HEK293 (cell line): Measurements from ENCODE around the gene RRP1B.

Experiments
- CTCF ChIA-PET: fragments of 350-600 bp; formaldehyde crosslinking; extraction: SDS; loops from one replicate; lab custom pipeline; 2021; ENCODE audit warnings: antibody characterized with exemption; lab: Yijun Ruan, JAX
- POLR2A ChIA-PET: fragments of 300-600 bp; formaldehyde crosslinking; extraction: SDS; loops from one replicate; lab custom pipeline; 2020; ENCODE audit warnings: antibody characterized with exemption, inconsistent platforms; lab: Yijun Ruan, JAX
- H3K27ac ChIP-seq: fragments of 200-500 bp; sonication (Bioruptor generic); 2 replicates; pipeline ENCODE4 v1.5.1; 2014; ENCODE audit warnings: low read depth, low read length, control low read depth, inconsistent platforms; ENCODE audit errors: extremely low read depth
- H3K36me3 ChIP-seq, 2 experiments: fragments of 200-500 bp in 1 of 2; sonication (Bioruptor generic) in 1 of 2; 1 replicate in 1 of 2; 2 replicates in 1 of 2; pipeline ENCODE4 v1.5.1; 2014 to 2017; ENCODE audit warnings: inconsistent platforms in 2 of 2, low read length in 2 of 2; ENCODE audit not compliant: control insufficient read depth in 2 of 2, insufficient read depth in 1 of 2
- H3K4me1 ChIP-seq: fragments of 200-500 bp; sonication (Bioruptor generic); 2 replicates; pipeline ENCODE4 v1.5.1; 2014; ENCODE audit warnings: mild to moderate bottlenecking, low read length, inconsistent platforms; ENCODE audit not compliant: control insufficient read depth, insufficient read depth
- H3K4me3 ChIP-seq: 2 replicates; pipeline ENCODE4 v1.5.1; 2011; ENCODE audit warnings: low read depth, mild to moderate bottlenecking, control low read depth, low read length, moderate library complexity
- H3K9me3 ChIP-seq: fragments of 200-500 bp; sonication (Bioruptor generic); 2 replicates; pipeline ENCODE4 v1.5.1; 2014; ENCODE audit warnings: low read depth, low read length, inconsistent platforms; ENCODE audit not compliant: control insufficient read depth, insufficient read depth
- REPIN1 ChIP-seq: fragments of 450-650 bp; formaldehyde crosslinking; IDR thresholded peaks from 2 replicates; pipeline ENCODE4 v1.5.1; 2017; ENCODE audit warnings: missing biosample characterization, missing genetic modification characterization, low read depth
- ZBTB17 ChIP-seq: fragments of 450-650 bp; formaldehyde crosslinking; IDR thresholded peaks from 2 replicates; pipeline ENCODE4 v1.5.1; 2016; ENCODE audit warnings: missing biosample characterization, missing genetic modification characterization
- ZFP3 ChIP-seq: fragments of 450-650 bp; formaldehyde crosslinking; IDR thresholded peaks from 2 replicates; pipeline ENCODE4 v1.5.1; 2016; ENCODE audit warnings: low read depth, missing biosample characterization, missing genetic modification characterization
- ZNF132 ChIP-seq: fragments of 450-650 bp; formaldehyde crosslinking; IDR thresholded peaks from 2 replicates; pipeline ENCODE4 v1.5.1; 2017; ENCODE audit warnings: missing biosample characterization, missing genetic modification characterization, borderline replicate concordance
- ZNF157 ChIP-seq: fragments of 450-650 bp; formaldehyde crosslinking; IDR thresholded peaks from 2 replicates; pipeline ENCODE4 v1.5.1; 2016; ENCODE audit warnings: missing biosample characterization, missing genetic modification characterization
- ZNF324 ChIP-seq: fragments of 450-650 bp; formaldehyde crosslinking; IDR thresholded peaks from 2 replicates; pipeline ENCODE4 v1.5.1; 2016; ENCODE audit warnings: missing biosample characterization, missing genetic modification characterization
- ZNF354C ChIP-seq: fragments of 450-650 bp; formaldehyde crosslinking; IDR thresholded peaks from 2 replicates; pipeline ENCODE4 v1.5.1; 2016; ENCODE audit warnings: missing biosample characterization, missing genetic modification characterization, low read depth, borderline replicate concordance
- ZNF433 ChIP-seq: fragments of 450-650 bp; formaldehyde crosslinking; IDR thresholded peaks from 2 replicates; pipeline ENCODE4 v1.5.1; 2016; ENCODE audit warnings: missing biosample characterization, missing genetic modification characterization, low read depth
- TF ChIP-seq, protein P1 (sequence below): fragments of 450-650 bp; formaldehyde crosslinking; IDR thresholded peaks from 2 replicates; pipeline ENCODE4 v1.5.1; 2016; ENCODE audit warnings: missing biosample characterization, missing genetic modification characterization
- TF ChIP-seq, protein P2 (sequence below): fragments of 450-650 bp; formaldehyde crosslinking; IDR thresholded peaks from 2 replicates; pipeline ENCODE4 v1.5.1; 2016; ENCODE audit warnings: missing biosample characterization, missing genetic modification characterization

Gene RRP1B

DNA sequence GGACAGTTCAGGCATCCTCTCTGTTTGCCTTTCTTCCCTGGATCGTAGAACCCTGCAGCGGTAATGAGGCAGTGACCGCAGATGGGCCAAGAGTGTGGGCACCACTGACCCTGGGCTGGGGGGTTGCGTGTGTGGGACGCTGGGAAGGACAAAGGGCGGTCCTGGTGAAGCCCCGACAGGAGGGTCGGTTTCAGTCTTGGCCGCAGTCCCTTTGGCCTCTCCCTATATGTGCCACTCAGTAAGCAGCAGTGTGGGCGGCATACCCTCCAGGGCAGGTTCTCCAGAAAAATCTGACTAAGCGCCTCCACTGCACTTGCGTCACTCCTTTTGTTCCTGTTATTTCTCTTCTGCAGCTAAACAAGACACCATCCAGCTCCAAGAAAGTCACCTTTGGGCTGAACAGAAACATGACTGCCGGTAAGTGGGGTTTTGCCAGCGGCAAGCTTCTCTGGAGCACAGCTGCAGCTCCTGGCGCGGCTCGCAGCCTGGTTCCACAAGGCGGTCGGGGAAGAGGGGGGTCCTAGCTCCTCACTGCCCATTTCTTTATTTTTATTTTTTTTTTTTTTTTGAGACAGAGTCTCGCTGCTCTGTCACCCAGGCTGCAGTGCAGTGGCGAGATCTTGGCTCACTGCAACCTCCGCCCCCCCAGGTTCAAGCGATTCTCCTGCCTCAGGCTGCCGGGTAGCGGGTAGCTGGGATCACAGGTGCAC lies 31.9 kb downstream of the RRP1B start:
- H3K36me3 ChIP-seq, result peaks cover 40 to 96% of the 10 kb centered on the region in 2 experiments
- no peak for TF ChIP-seq ZNF354C
- no peak for TF ChIP-seq ZNF132 (tag by site-specific recombination)
- TF ChIP-seq, all 188 proteins: peak for 0
- POLR2A ChIA-PET, result interaction anchor here (0.7 kb wide), 1 partner anchor 81 kb away, joined by 3 read pairs; no protein-coding TSS in a partner anchor
- Histone ChIP-seq H3K27ac (no peak overlapping the region), H3K9me3 (no peaks in the 10 kb centered on the region), H3K4me1 (no peaks in the 10 kb centered on the region), H3K4me3 (no peak overlapping the region)
- CTCF ChIA-PET, result interaction anchor here (0.6 to 0.7 kb wide), 2 partner anchors 88 to 1347 kb away, joined by 3 to 4 read pairs; no protein-coding TSS in a partner anchor

DNA sequence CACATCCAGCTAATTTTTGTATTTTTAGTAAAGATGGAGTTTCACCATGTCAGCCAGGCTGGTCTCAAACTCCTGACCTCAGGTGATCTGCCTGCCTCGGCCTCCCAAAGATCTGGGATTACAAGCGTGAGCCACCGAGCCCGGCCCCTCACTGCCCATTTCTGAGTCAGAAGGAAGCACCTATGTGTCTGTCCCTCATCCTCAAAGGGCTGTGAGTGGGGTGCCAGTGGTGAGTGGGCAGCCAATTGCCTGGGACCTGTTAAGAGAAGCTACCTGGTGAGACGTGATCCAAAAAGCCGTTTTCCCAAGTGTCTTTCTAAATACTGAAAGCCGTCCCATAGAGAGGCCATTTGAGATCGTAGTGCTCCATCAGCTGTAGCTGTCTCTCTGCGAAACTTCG lies 32.4 kb downstream of the RRP1B start:
- no peaks in the 10 kb centered on the region for H3K9me3 ChIP-seq
- ChIA-PET CTCF (interaction anchor here (0.7 kb wide), 1 partner anchor 1347 kb away, joined by 3 read pairs; no protein-coding TSS in a partner anchor), POLR2A (interaction anchor here (0.7 kb wide), 1 partner anchor 80 kb away, joined by 3 read pairs; no protein-coding TSS in a partner anchor)
- H3K36me3 ChIP-seq, result peaks cover 37 to 93% of the 10 kb centered on the region in 2 experiments
- no peak overlapping the region for H3K4me3 ChIP-seq
- no peak for TF ChIP-seq ZBTB17 (tag by site-specific recombination)
- TF ChIP-seq ZFP3 (tag by site-specific recombination), result no peak
- no peak for TF ChIP-seq REPIN1 (tag by site-specific recombination)
- no peak for TF ChIP-seq ZNF157 (tag by site-specific recombination)
- TF ChIP-seq, protein P1, sequence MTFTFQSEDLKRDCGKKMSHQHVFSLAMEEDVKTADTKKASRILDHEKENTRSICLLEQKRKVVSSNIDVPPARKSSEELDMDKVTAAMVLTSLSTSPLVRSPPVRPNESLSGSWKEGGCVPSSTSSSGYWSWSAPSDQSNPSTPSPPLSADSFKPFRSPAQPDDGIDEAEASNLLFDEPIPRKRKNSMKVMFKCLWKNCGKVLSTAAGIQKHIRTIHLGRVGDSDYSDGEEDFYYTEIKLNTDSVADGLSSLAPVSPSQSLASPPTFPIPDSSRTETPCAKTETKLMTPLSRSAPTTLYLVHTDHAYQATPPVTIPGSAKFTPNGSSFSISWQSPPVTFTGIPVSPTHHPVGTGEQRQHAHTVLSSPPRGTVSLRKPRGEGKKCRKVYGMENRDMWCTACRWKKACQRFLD (tag by site-specific recombination), result no peak
- H3K27ac ChIP-seq, result peak overlapping the region; percentile 11; the same call in 1 of the 2 replicates
- H3K4me1 ChIP-seq, result no peaks in the 10 kb centered on the region

DNA sequence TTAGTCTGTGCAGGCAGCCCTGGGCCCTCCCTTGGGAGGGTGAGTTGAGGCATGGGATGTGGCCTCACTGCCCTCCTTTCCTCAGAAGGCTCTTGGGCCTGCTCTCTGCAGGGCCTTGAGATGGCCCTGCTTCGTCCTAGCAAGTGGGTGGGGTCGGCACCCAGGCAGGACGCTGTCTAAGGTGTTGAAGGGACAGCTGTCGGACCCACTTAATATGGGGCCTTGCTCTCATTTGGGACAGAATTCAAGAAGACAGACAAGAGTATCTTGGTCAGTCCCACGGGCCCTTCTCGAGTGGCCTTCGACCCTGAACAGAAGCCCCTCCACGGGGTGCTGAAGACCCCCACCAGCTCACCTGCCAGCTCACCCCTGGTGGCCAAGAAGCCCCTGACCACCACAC lies 33.6 kb downstream of the RRP1B start:
- TF ChIP-seq, protein P2, sequence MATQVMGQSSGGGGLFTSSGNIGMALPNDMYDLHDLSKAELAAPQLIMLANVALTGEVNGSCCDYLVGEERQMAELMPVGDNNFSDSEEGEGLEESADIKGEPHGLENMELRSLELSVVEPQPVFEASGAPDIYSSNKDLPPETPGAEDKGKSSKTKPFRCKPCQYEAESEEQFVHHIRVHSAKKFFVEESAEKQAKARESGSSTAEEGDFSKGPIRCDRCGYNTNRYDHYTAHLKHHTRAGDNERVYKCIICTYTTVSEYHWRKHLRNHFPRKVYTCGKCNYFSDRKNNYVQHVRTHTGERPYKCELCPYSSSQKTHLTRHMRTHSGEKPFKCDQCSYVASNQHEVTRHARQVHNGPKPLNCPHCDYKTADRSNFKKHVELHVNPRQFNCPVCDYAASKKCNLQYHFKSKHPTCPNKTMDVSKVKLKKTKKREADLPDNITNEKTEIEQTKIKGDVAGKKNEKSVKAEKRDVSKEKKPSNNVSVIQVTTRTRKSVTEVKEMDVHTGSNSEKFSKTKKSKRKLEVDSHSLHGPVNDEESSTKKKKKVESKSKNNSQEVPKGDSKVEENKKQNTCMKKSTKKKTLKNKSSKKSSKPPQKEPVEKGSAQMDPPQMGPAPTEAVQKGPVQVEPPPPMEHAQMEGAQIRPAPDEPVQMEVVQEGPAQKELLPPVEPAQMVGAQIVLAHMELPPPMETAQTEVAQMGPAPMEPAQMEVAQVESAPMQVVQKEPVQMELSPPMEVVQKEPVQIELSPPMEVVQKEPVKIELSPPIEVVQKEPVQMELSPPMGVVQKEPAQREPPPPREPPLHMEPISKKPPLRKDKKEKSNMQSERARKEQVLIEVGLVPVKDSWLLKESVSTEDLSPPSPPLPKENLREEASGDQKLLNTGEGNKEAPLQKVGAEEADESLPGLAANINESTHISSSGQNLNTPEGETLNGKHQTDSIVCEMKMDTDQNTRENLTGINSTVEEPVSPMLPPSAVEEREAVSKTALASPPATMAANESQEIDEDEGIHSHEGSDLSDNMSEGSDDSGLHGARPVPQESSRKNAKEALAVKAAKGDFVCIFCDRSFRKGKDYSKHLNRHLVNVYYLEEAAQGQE, result peak; percentile 75
- no peak for TF ChIP-seq ZNF324 (tag by site-specific recombination)
- TF ChIP-seq, all 188 proteins: peak for 1
- Histone ChIP-seq H3K4me1 (no peaks in the 10 kb centered on the region), H3K9me3 (no peaks in the 10 kb centered on the region), H3K4me3 (no peak overlapping the region), H3K36me3 (peaks cover 38 to 82% of the 10 kb centered on the region in 2 experiments), H3K27ac (no peak overlapping the region)
- ChIA-PET CTCF (interaction anchor here (0.6 to 1.2 kb wide), 2 partner anchors 15 to 17 kb away, joined by 3 to 4 read pairs; no protein-coding TSS in a partner anchor), POLR2A (no interaction called here)

DNA sequence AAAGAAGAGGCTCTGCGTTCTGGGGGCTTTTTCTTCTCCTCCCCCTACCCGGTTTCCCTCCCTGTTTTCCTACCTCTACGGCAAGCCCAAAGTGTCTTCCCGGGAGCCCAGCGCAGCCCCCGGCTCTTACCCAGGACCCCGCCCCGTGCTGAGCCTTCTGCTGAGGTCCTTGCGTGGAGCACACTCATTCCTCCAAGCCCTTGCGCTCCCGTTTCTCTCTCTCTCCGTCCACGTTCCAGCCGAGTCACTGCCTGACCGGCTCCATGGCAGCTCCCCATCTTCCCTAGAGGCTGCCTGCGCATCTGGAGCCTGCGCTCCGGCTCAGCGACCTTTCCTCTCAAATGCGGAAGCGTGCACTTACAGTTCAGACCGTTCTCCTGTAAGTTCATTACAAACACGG lies 34.6 kb downstream of the RRP1B start:
- no peak overlapping the region for H3K4me3 ChIP-seq
- ChIA-PET CTCF (interaction anchor here (0.7 kb wide), 1 partner anchor 23 kb away, joined by 3 read pairs; no protein-coding TSS in a partner anchor), POLR2A (no interaction called here)
- no peak overlapping the region for H3K27ac ChIP-seq
- no peaks in the 10 kb centered on the region for H3K4me1 ChIP-seq
- no peaks in the 10 kb centered on the region for H3K9me3 ChIP-seq
- TF ChIP-seq ZNF433 (tag by site-specific recombination), result no peak
- H3K36me3 ChIP-seq, result peaks cover 34 to 71% of the 10 kb centered on the region in 2 experiments
